HCT116 (cell line): ENCODE results near the gene BTBD6. TPM values are rescaled to one million over a fixed set of nuclear protein-coding genes. Genes with fewer than 3 reads are reported as not detected.

ENCODE experiments used
- ATAC-seq: fragments of 200-7000 bp; cut with Tn5 transposase; 2 replicates; pipeline ENCODE4 v1.9.1; 2020; ENCODE audit warnings: mild to moderate bottlenecking, moderate library complexity
- BruUV-seq: library from RNA; stranded (reverse); fragments of 400-500 nt; replicated peaks from 2 replicates; lab custom pipeline; 2021; lab: Mats Ljungman, UMichigan
- CTCF ChIA-PET: fragments of 300-600 bp; sonication (Branson Sonifier 250); formaldehyde crosslinking; loops from one replicate; lab custom pipeline; 2021; ENCODE audit warnings: antibody characterized with exemption; lab: Charles Lee
- POLR2A ChIA-PET: fragments of 300-600, 350-600 bp; sonication (Branson Sonifier 250); formaldehyde crosslinking; loops from one replicate; lab custom pipeline; 2021; ENCODE audit warnings: antibody characterized with exemption; lab: Charles Lee
- RAD21 ChIA-PET, 2 experiments: fragments of 300-600 bp; sonication (Branson Sonifier 250); formaldehyde crosslinking; loops; one replicate each; lab custom pipeline; 2023; ENCODE audit warnings: low total read pairs in 2 of 2; ENCODE audit not compliant: uncharacterized antibody in 2 of 2, unreplicated experiment in 2 of 2, low non-redundant PET in 1 of 2; lab: Charles Lee
- DNase-seq: peaks from one replicate; pipeline ENCODE4 v3.0.0-alpha.2; 2010; ENCODE audit warnings: low read depth, low spot score
- H2AFZ ChIP-seq: fragments of 200-600 bp; shearing (Covaris generic), sonication (generic); 2 replicates; pipeline ENCODE4 v1.6.1; 2017; ENCODE audit warnings: low read depth, mixed run types, mixed read lengths, antibody characterized with exemption, low read length; ENCODE audit not compliant: poor library complexity, severe bottlenecking
- H3K27ac ChIP-seq: 2 replicates; pipeline ENCODE4 v1.5.1; 2012; ENCODE audit warnings: low read depth, low read length
- H3K27me3 ChIP-seq: fragments of 200-600 bp; sonication (generic); 2 replicates; pipeline ENCODE4 v1.6.1; 2016; ENCODE audit warnings: mixed run types, low read length, mixed read lengths; ENCODE audit not compliant: insufficient read depth
- H3K36me3 ChIP-seq, 2 experiments: fragments of 200-500 bp in 1 of 2; fragments of 200-600 bp in 1 of 2; sonication (Bioruptor generic) in 1 of 2; sonication (generic) in 1 of 2; 2 replicates each; pipeline versions ENCODE4 v1.5.1 to v1.6.1; 2014 to 2016; ENCODE audit warnings: low read length in 2 of 2, inconsistent platforms in 1 of 2, mixed read lengths in 1 of 2, mixed run types in 1 of 2; ENCODE audit not compliant: insufficient read depth in 2 of 2, control insufficient read depth in 1 of 2
- H3K4me1 ChIP-seq, 2 experiments: fragments of 200-600 bp in 1 of 2; sonication (generic) in 1 of 2; 2 replicates each; pipeline versions ENCODE4 v1.5.1 to v1.6.1; 2012 to 2017; ENCODE audit warnings: low read length in 2 of 2, inconsistent platforms in 1 of 2, mild to moderate bottlenecking in 1 of 2, mixed read lengths in 1 of 2, mixed run types in 1 of 2, moderate library complexity in 1 of 2; ENCODE audit not compliant: insufficient read depth in 2 of 2, control insufficient read depth in 1 of 2
- H3K4me2 ChIP-seq: fragments of 200-600 bp; sonication (generic); 2 replicates; pipeline ENCODE4 v1.6.1; 2017; ENCODE audit warnings: mixed run types, low read length, mixed read lengths
- H3K4me3 ChIP-seq, 2 experiments: fragments of 200-600 bp in 1 of 2; sonication (generic) in 1 of 2; replicated peaks in 1 of 2; 2 replicates each; pipeline ENCODE4 v1.5.1; 2011 to 2016; ENCODE audit warnings: low read length in 2 of 2, control low read depth in 1 of 2, low read depth in 1 of 2, mild to moderate bottlenecking in 1 of 2, mixed read lengths in 1 of 2, mixed run types in 1 of 2
- H3K79me2 ChIP-seq: fragments of 200-600 bp; sonication (generic); 2 replicates; pipeline ENCODE4 v1.6.1; 2017; ENCODE audit warnings: mild to moderate bottlenecking, mixed run types, low read length, moderate library complexity, mixed read lengths; ENCODE audit not compliant: insufficient read depth
- H3K9ac ChIP-seq: fragments of 200-600 bp; sonication (generic); 2 replicates; pipeline ENCODE4 v1.6.1; 2016; ENCODE audit warnings: low read length, mixed read lengths
- H3K9me2 ChIP-seq: fragments of 200-600 bp; sonication (generic), shearing (Covaris generic); 2 replicates; pipeline ENCODE4 v1.6.1; 2017; ENCODE audit warnings: mixed run types, mild to moderate bottlenecking, moderate library complexity; ENCODE audit not compliant: insufficient read depth
- H3K9me3 ChIP-seq, 2 experiments: fragments of 200-500 bp in 1 of 2; fragments of 200-600 bp in 1 of 2; sonication (Bioruptor generic) in 1 of 2; sonication (generic) in 1 of 2; 2 replicates each; pipeline ENCODE4 v1.6.1; 2014 to 2017; ENCODE audit warnings: low read length in 2 of 2, mixed read lengths in 2 of 2, inconsistent platforms in 1 of 2, low read depth in 1 of 2, mild to moderate bottlenecking in 1 of 2, mixed run types in 1 of 2, moderate library complexity in 1 of 2; ENCODE audit not compliant: control insufficient read depth in 1 of 2, insufficient read depth in 1 of 2
- H4K20me1 ChIP-seq: fragments of 200-600 bp; sonication (generic), shearing (Covaris generic); 2 replicates; pipeline ENCODE4 v1.6.1; 2017; ENCODE audit warnings: mixed run types, mild to moderate bottlenecking, moderate library complexity; ENCODE audit not compliant: insufficient read depth
- EZH2 ChIP-seq: fragments of 200-600 bp; sonication (generic); IDR thresholded peaks from 2 replicates; pipeline ENCODE4 v1.6.1; 2017; ENCODE audit warnings: antibody characterized with exemption, mixed run types
- RAD21 ChIP-seq: IDR thresholded peaks from 2 replicates; pipeline ENCODE4 v1.6.1; 2012; ENCODE audit warnings: low read depth, mild to moderate bottlenecking
- REST ChIP-seq: IDR thresholded peaks from 2 replicates; pipeline ENCODE4 v1.6.1; 2012; ENCODE audit warnings: low read depth
- ZFX ChIP-seq: fragments of 450-650 bp; IDR thresholded peaks from 2 replicates; pipeline ENCODE4 v1.6.1; 2017
- intact Hi-C: fragments of 100-400 bp; cut with micrococcal nuclease; formaldehyde crosslinking; loops from 2 replicates; pipeline ENCODE4 v1.10.0; 2022
- total RNA-seq: library from RNA; stranded (reverse); gene quantifications from one replicate; pipeline ENCODE4 v1.2.1, GENCODE V29; 2021; ENCODE audit not compliant: unreplicated experiment

Gene BTBD6
- total RNA-seq, 1 experiment from 2014 or later: 35.9 TPM

- Histone ChIP-seq H4K20me1 (no peaks in the 10 kb centered on the region), H3K9me3 (no peaks in the 10 kb centered on the region), H3K9me2 (no peaks in the 10 kb centered on the region), H3K27me3 (no peaks in the 10 kb centered on the region), H3K27ac (no peak overlapping the region), H3K4me1 (no peaks in the 10 kb centered on the region), H3K79me2 (peaks cover 59% of the 10 kb centered on the region)
- intact Hi-C loops: no loop called here
- ChIA-PET RAD21 (no interaction called here), POLR2A (no interaction called here), CTCF (no interaction called here)
- no peak for DNase-seq
- no peak for TF ChIP-seq ZFX
- TF ChIP-seq, all 23 proteins: peak for 0
- H3K9ac ChIP-seq: no peak overlapping the region
- no TSS peak for BruUV-seq
- ATAC-seq: no peak
- no peak overlapping the region for H3K4me2 ChIP-seq
- no peak overlapping the region for H3K4me3 ChIP-seq
- H2AFZ ChIP-seq: no peak overlapping the region
- peaks cover 0 to 3% of the 10 kb centered on the region in 2 experiments; a peak in 1 of 4 replicates for H3K36me3 ChIP-seq
These were observed 33.9 kb downstream of the BTBD6 start for GRCh38 chr14:105282098-105282725.

- Histone ChIP-seq H3K9me2 (no peaks in the 10 kb centered on the region), H3K79me2 (peaks cover 63% of the 10 kb centered on the region), H3K9me3 (no peaks in the 10 kb centered on the region), H3K4me2 (no peak overlapping the region), H3K4me3 (no peak overlapping the region), H2AFZ (no peak overlapping the region), H3K27me3 (no peaks in the 10 kb centered on the region), H4K20me1 (no peaks in the 10 kb centered on the region), H3K9ac (no peak overlapping the region), H3K27ac (no peak overlapping the region), H3K36me3 (peaks cover 0 to 3% of the 10 kb centered on the region in 2 experiments; a peak in 1 of 4 replicates), H3K4me1 (no peaks in the 10 kb centered on the region)
- no TSS peak for BruUV-seq
- intact Hi-C loops: no loop called here
- DNase-seq (no peak), ATAC-seq (no peak)
- RAD21 ChIA-PET: no interaction called here
- TF ChIP-seq REST: no peak
- TF ChIP-seq EZH2: no peak
- TF ChIP-seq RAD21: no peak
- POLR2A ChIA-PET: no interaction called here
- CTCF ChIA-PET: no interaction called here
These were observed 34.7 kb downstream of the BTBD6 start for GRCh38 chr14:105283028-105283427.
